GM10266 (cell line): Measurements from ENCODE around the gene SLFN11.

Source experiments
- DNase-seq: peaks from one replicate; pipeline ENCODE4 v3.0.0; 2012; ENCODE audit errors: extremely low spot score
- CTCF ChIP-seq: IDR thresholded peaks from 2 replicates; pipeline ENCODE4 v1.5.1; 2012; ENCODE audit warnings: mild to moderate bottlenecking, low read depth; ENCODE audit not compliant: control insufficient read depth, insufficient read depth; ENCODE audit errors: missing control alignments

SLFN11 gene

GRCh38 chr17:35352284-35352683 is 21.1 kb downstream of the SLFN11 start:
- no peak for TF ChIP-seq CTCF

GRCh38 chr17:35350493-35350892 is 22.9 kb downstream of the SLFN11 start:
- no peak for DNase-seq
- no peak for TF ChIP-seq CTCF

More at GRCh38 chr17:35352284-35352683, 21.1 kb downstream of the SLFN11 start:
- DNase-seq, result no peak

GRCh38 chr17:35345926-35346771 is 27.3 kb downstream of the SLFN11 start:
- no peak for DNase-seq
- no peak for TF ChIP-seq CTCF

GRCh38 chr17:35345445-35345925 is 27.9 kb downstream of the SLFN11 start:
- no peak for DNase-seq
- no peak for TF ChIP-seq CTCF

- TF ChIP-seq CTCF, result no peak
- no peak for DNase-seq
These were observed 29.2 kb downstream of the SLFN11 start for GRCh38 chr17:35344262-35344661.

GRCh38 chr17:35342276-35342675 is 31.1 kb downstream of the SLFN11 start:
- DNase-seq, result no peak

More at GRCh38 chr17:35342276-35342675, 31.1 kb downstream of the SLFN11 start:
- no peak for TF ChIP-seq CTCF
